ENCODE measurements around the gene MS4A5. TPM values are rescaled to one million over a fixed set of nuclear protein-coding genes. Genes with fewer than 3 reads are reported as not detected.
A peak's percentile ranks its signal among the peaks of the same experiment; 100 is the strongest.

The MS4A5 gene
- total RNA-seq, 1 experiment from 2014 or later, result not detected

GRCh38 chr11:60422609-60423008, 6.8 kb upstream of the MS4A5 start:
- peaks cover 37% of the 10 kb centered on the region for H3K27me3 ChIP-seq (ENCODE audit: low read length)
- no peaks in the 10 kb centered on the region for H3K4me1 ChIP-seq (ENCODE audit: insufficient read depth, low read length)
- no peak for DNase-seq
- H4K20me1 ChIP-seq (ENCODE audit: low read length), result no peaks in the 10 kb centered on the region
- H3K9me3 ChIP-seq (ENCODE audit: low read length), result no peaks in the 10 kb centered on the region
- H3K9me2 ChIP-seq (replicated peaks; ENCODE audit: low read length), result no peaks in the 10 kb centered on the region
- TF ChIP-seq EZH2 (IDR thresholded peaks at IDR 0.05; ENCODE audit: low read length, unreplicated experiment) (no peak), EZH2phosphoT487 (IDR thresholded peaks at IDR 0.05; ENCODE audit: borderline replicate concordance, low read length) (no peak), CTCF (conservative IDR thresholded peaks at IDR 0.05; ENCODE audit: low read depth, low read length) (no peak)
- BruUV-seq (replicated peaks), result no TSS peak
- H3K4me3 ChIP-seq (ENCODE audit: low read length), result no peak overlapping the region
- no peaks in the 10 kb centered on the region for H3F3A ChIP-seq (ENCODE audit: low read length, unreplicated experiment)
- H3K79me2 ChIP-seq (ENCODE audit: low read length), result no peaks in the 10 kb centered on the region
- POLR2A ChIA-PET (ENCODE audit: unreplicated experiment), result no interaction called here
- CTCF ChIA-PET, result no interaction called here
- ATAC-seq, result no peak
- no peak overlapping the region for H3K9ac ChIP-seq (ENCODE audit: low read length)
- no peak overlapping the region for H3K27ac ChIP-seq (ENCODE audit: low read length)
- H3K36me3 ChIP-seq (ENCODE audit: low read depth, low read length), result no peaks in the 10 kb centered on the region
- H2AFZ ChIP-seq (ENCODE audit: low read length), result no peak overlapping the region
- no peak overlapping the region for H3K4me2 ChIP-seq (ENCODE audit: low read length)
- intact Hi-C loops (cut with micrococcal nuclease), result no loop called here

GRCh38 chr11:60428517-60428916, 855 bp upstream of the MS4A5 start:
- no peak for TF ChIP-seq EZH2 (IDR thresholded peaks at IDR 0.05; ENCODE audit: low read length, unreplicated experiment)
- no peak for TF ChIP-seq CTCF (conservative IDR thresholded peaks at IDR 0.05; ENCODE audit: low read depth, low read length)
- no peak for TF ChIP-seq EZH2phosphoT487 (IDR thresholded peaks at IDR 0.05; ENCODE audit: borderline replicate concordance, low read length)
- peaks cover 51% of the 10 kb centered on the region for H3K27me3 ChIP-seq (ENCODE audit: low read length)
- no peak overlapping the region for H3K4me3 ChIP-seq (ENCODE audit: low read length)
- CTCF ChIA-PET, result no interaction called here
- H2AFZ ChIP-seq (ENCODE audit: low read length), result no peak overlapping the region
- H3K4me2 ChIP-seq (ENCODE audit: low read length), result no peak overlapping the region
- peak; percentile 78 for DNase-seq
- H3K9ac ChIP-seq (ENCODE audit: low read length), result no peak overlapping the region
- no peaks in the 10 kb centered on the region for H3K4me1 ChIP-seq (ENCODE audit: insufficient read depth, low read length)
- H4K20me1 ChIP-seq (ENCODE audit: low read length), result no peaks in the 10 kb centered on the region
- peak; percentile 35 for ATAC-seq
- H3K9me2 ChIP-seq (replicated peaks; ENCODE audit: low read length), result no peaks in the 10 kb centered on the region
- intact Hi-C loops (cut with micrococcal nuclease), result no loop called here
- POLR2A ChIA-PET (ENCODE audit: unreplicated experiment), result no interaction called here
- no peaks in the 10 kb centered on the region for H3K9me3 ChIP-seq (ENCODE audit: low read length)
- no peaks in the 10 kb centered on the region for H3K79me2 ChIP-seq (ENCODE audit: low read length)
- no peaks in the 10 kb centered on the region for H3K36me3 ChIP-seq (ENCODE audit: low read depth, low read length)
- BruUV-seq (replicated peaks), result no TSS peak
- no peak overlapping the region for H3K27ac ChIP-seq (ENCODE audit: low read length)
- H3F3A ChIP-seq (ENCODE audit: low read length, unreplicated experiment), result no peaks in the 10 kb centered on the region

GRCh38 chr11:60431251-60431650, 1.9 kb downstream of the MS4A5 start:
- no peak overlapping the region for H3K27ac ChIP-seq (ENCODE audit: low read length)
- H3F3A ChIP-seq (ENCODE audit: low read length, unreplicated experiment), result no peaks in the 10 kb centered on the region
- TF ChIP-seq EZH2 (IDR thresholded peaks at IDR 0.05; ENCODE audit: low read length, unreplicated experiment) (no peak), EZH2phosphoT487 (IDR thresholded peaks at IDR 0.05; ENCODE audit: borderline replicate concordance, low read length) (no peak), CTCF (conservative IDR thresholded peaks at IDR 0.05; ENCODE audit: low read depth, low read length) (no peak)
- no peak overlapping the region for H3K4me3 ChIP-seq (ENCODE audit: low read length)
- H3K79me2 ChIP-seq (ENCODE audit: low read length), result no peaks in the 10 kb centered on the region
- no peak overlapping the region for H3K9ac ChIP-seq (ENCODE audit: low read length)
- DNase-seq, result no peak
- no peak for ATAC-seq
- no peaks in the 10 kb centered on the region for H3K9me2 ChIP-seq (replicated peaks; ENCODE audit: low read length)
- H3K4me2 ChIP-seq (ENCODE audit: low read length), result no peak overlapping the region
- H3K9me3 ChIP-seq (ENCODE audit: low read length), result no peaks in the 10 kb centered on the region
- H2AFZ ChIP-seq (ENCODE audit: low read length), result no peak overlapping the region
- no peaks in the 10 kb centered on the region for H3K36me3 ChIP-seq (ENCODE audit: low read depth, low read length)
- intact Hi-C loops (cut with micrococcal nuclease), result no loop called here
- no TSS peak for BruUV-seq (replicated peaks)
- CTCF ChIA-PET, result no interaction called here
- no peaks in the 10 kb centered on the region for H4K20me1 ChIP-seq (ENCODE audit: low read length)
- H3K27me3 ChIP-seq (ENCODE audit: low read length), result peaks cover 39% of the 10 kb centered on the region
- POLR2A ChIA-PET (ENCODE audit: unreplicated experiment), result no interaction called here
- no peaks in the 10 kb centered on the region for H3K4me1 ChIP-seq (ENCODE audit: insufficient read depth, low read length)

Data from PC-3 (cell line).